ENCODE measurements around the gene ADGRD1. TPM values are rescaled to one million over a fixed set of nuclear protein-coding genes. Genes with fewer than 3 reads are reported as not detected.
"Not testable (repeated sequence)": the region's sequence is repeated elsewhere in the genome, so short reads cannot be mapped to it uniquely, and the experiment has no call there.

Gene ADGRD1
- polyA plus RNA-seq, 3 donors = 3.3 to 11.0 (median 10.3) TPM

DNA sequence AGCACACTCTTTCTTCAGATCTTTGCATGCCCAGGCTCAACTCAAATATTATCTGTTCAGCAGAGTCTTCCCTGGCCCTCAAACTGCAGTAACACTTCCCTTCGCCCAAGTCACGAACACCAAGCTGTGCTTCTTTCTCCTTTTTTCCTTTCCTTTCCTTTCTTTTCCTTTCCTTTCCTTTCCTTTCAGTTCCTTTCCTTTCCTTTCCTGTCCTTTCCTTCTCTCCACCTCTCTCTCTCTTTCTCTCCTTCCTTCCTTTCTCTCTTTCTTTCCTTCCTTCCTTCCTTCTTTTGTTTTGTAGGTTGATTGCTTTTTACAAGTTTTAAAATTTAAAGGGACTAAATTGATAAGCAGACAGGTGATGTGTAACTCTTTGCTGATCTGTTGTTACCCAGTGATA lies 19.0 kb upstream of the ADGRD1 start:
- 86 to 92% (median 91%) methylated on average over 2 of the region's 2 CpGs for WGBS, 3 donors
- no peak overlapping the region for H3K27ac ChIP-seq (ENCODE audit: low read depth, low read length)

GRCh38 chr12:130936561-130936960 lies 17.1 kb upstream of the ADGRD1 start:
- 61 to 76% (median 69%) methylated on average over 2 of the region's 2 CpGs for WGBS, 3 donors

DNA sequence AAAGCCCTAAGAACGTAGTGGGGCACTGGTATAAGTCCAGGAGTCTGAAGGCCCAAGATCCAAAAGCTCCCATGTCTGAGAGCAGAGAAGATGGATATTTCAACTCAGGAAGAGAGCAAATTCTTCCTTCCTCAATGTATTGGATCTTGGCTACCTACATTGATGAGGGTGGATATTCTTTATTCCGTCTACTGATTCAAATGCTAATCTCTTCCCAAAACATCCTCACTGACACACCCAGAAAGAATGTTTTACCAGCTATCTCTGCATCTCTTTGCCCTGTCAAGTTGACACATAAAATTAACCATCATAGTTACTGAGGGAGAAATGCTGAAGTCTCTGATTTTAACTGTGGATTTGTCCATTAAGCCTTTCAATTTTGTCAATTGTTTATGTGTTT lies 16.6 kb upstream of the ADGRD1 start:
- H3K27ac ChIP-seq (ENCODE audit: low read depth, low read length) = no peak overlapping the region
- 76 to 84% (median 80%) methylated on average over 2 of the region's 2 CpGs for WGBS, 3 donors

More at GRCh38 chr12:130936561-130936960, 17.1 kb upstream of the ADGRD1 start:
- H3K27ac ChIP-seq (ENCODE audit: low read depth, low read length) = no peak overlapping the region

- not testable (repeated sequence) for H3K27ac ChIP-seq (ENCODE audit: low read depth, low read length)
- 90 to 96% (median 95%) methylated on average over 3 of the region's 3 CpGs for WGBS, 3 donors
These were observed 16.2 kb upstream of the ADGRD1 start for GRCh38 chr12:130937546-130937945.

DNA sequence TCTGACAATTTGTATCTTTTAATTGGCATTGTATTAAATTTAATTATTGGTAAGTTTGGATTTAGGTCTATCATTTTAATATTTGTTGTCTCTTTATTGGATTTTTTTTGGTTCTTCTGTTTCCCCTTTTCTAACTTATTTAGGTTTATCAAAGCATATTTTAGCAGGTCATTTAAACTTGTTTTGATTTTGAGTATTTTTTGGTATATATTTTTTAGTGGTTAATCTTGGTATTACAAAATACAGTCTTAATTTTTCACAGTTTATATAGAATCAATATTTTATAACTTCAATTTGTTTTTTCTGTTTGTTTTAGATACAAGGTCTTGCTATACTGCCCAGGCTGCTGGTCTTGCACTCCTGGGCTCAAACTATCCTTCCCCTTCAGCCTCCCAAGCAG lies 15.5 kb upstream of the ADGRD1 start:
- no peak overlapping the region for H3K27ac ChIP-seq (ENCODE audit: low read depth, low read length)

GRCh38 chr12:130944878-130945277 lies 8.8 kb upstream of the ADGRD1 start:
- no peak overlapping the region for H3K27ac ChIP-seq (ENCODE audit: low read depth, low read length)

- H3K27ac ChIP-seq (ENCODE audit: low read depth, low read length) = no peak overlapping the region
- 58 to 85% (median 59%) methylated on average over 7 of the region's 7 CpGs for WGBS, 3 donors
These were observed 7.8 kb upstream of the ADGRD1 start for GRCh38 chr12:130945786-130946492.

DNA sequence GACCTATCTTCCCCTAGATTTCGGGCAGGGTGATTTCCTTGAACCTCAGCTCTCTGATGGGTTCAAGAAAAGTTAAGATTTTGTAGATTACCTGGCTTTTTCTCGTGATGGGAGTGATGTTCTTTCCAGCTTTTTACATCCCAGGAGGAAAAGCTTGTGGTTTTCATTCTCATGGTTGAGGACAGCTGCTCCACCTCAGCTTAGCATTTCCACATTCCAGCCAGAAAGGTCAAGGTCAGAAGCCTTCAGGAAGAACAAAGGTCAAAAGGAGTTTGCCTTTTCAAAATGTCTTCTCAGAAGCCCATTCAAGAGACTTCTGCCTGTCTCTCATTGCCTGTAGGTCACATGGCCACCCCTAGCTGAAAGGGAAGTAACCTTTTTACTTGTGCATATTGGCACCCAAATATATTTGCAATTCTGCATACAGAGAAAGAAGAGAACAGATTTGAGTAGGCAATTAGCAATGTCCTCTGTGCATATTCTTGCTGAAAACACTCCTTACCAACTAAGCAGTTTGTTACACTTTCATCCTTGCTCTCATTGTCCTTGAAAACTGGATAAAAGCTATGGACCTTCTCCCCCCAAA lies 6.6 kb upstream of the ADGRD1 start:
- H3K27ac ChIP-seq (ENCODE audit: low read depth, low read length) = no peak overlapping the region
- WGBS, 3 donors = 66 to 79% (median 70%) methylated on average over 2 of the region's 2 CpGs

DNA sequence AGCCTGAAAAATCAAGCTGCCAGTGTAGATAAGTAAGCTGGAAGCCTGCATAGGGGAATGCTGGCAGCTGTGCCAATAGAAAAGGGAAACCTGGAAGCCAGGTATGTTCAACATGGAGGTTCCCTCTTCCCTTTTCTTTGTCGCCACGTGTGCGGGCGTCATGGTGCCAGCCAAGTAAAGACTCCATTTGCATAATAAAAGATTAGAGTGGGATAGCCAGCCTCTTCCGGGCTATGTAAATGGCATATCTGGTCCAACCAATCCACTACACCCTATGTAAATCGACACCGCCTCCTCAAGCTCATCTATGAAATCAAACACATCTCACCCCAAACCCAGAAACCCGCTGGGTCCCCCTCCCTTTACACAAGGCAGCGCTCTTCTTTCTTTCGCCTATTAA lies 5.6 kb upstream of the ADGRD1 start:
- 66 to 86% (median 83%) methylated on average over 10 of the region's 10 CpGs for WGBS, 3 donors
- no peak overlapping the region for H3K27ac ChIP-seq (ENCODE audit: low read depth, low read length)

DNA sequence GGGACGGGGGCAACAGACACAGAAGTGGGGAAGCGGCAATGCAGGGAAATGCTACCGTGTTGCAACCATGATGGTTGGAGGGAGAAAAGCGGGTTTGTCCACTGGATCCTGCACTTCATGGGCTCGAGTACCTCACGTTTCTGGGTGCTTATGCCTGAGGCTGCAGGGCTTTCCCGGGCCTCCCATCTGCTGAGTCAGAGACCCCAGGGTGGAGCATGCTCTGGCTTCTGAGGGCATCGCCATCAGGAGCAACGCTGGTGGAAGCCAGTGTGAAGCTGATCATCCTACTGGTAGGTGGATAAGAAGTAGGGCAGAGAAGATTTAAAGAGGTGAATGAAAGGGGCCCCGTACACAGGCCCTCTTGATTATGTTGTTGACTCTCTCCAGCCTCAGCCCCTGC lies 5.0 kb upstream of the ADGRD1 start:
- WGBS, 3 donors = 85 to 93% (median 91%) methylated on average over 10 of the region's 10 CpGs
- no peak overlapping the region for H3K27ac ChIP-seq (ENCODE audit: low read depth, low read length)

DNA sequence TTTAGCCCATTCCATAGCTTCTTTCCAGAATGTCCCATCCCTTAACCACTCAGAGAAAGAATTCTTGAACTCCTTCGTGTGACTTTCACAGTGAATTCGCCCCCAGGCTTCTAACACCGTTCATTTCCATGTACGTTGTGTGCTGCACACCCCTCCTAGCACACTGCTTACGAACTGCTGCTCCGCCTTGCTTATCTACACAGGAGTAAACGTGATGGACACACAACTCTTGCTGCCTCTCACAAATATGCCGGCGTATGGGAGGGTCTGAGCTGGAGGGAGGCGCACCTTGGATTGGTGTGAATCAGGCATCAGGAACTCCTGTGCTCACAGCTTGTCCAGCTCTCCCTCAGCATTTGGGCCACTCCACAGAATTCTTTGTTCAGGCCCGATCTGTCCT lies 3.9 kb upstream of the ADGRD1 start:
- no peak overlapping the region for H3K27ac ChIP-seq (ENCODE audit: low read depth, low read length)
- 80 to 89% (median 88%) methylated on average over 11 of the region's 11 CpGs for WGBS, 3 donors

GRCh38 chr12:130951636-130952035 lies 2.1 kb upstream of the ADGRD1 start:
- WGBS, 3 donors = 83 to 88% (median 84%) methylated on average over 13 of the region's 13 CpGs
- no peak overlapping the region for H3K27ac ChIP-seq (ENCODE audit: low read depth, low read length)

DNA sequence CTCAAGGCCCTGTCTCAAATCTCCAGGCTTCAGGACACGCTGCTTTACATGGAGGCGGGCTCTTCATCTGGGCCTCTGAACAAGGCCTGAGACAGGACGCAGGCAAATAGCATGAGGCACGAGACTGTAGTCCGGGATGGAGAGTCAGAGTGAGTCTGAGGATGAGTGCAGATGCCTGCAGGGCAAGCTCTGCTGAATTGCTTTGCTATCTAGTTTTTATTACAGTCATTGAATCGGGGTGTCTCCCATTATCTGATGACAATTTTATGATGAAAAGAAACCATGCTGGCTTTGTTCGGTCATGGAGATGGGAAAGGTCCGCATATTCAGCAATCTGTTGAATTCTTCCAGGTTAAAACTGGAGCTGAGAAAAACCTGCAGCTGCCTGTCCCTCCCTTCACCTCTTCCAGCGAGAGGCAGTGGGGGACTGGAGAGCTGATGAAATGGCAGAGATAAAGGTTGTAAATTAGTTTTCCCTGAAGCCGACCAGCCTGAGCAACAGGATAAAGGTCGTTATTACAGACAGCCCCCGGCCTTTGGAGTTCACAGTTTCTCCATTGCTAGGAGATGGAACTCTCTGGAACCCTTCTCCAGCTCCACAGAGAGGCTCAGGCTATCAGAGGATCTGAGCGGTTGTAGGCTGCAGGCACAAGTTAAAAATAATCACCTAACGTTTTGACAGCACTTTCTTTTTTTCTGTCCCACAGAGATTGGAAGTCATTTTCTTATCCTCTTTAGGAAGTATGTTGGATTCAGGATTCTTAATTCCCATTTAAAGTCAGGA lies 1.3 kb upstream of the ADGRD1 start:
- no peak overlapping the region for H3K27ac ChIP-seq (ENCODE audit: low read depth, low read length)
- WGBS, 3 donors = 48 to 70% (median 63%) methylated on average over 14 of the region's 14 CpGs

GRCh38 chr12:130954544-130954831 lies 781 bp downstream of the ADGRD1 start:
- no peak overlapping the region for H3K27ac ChIP-seq (ENCODE audit: low read depth, low read length)
- 40 to 60% (median 47%) methylated on average over 9 of the region's 9 CpGs for WGBS, 3 donors

GRCh38 chr12:130955238-130955816 lies 1.6 kb downstream of the ADGRD1 start:
- WGBS, 3 donors = 65 to 80% (median 65%) methylated on average over 11 of the region's 11 CpGs
- H3K27ac ChIP-seq (ENCODE audit: low read depth, low read length) = no peak overlapping the region

- 79 to 85% (median 79%) methylated on average over 11 of the region's 11 CpGs for WGBS, 3 donors
- H3K27ac ChIP-seq (ENCODE audit: low read depth, low read length) = no peak overlapping the region
These were observed 2.3 kb downstream of the ADGRD1 start for GRCh38 chr12:130956009-130956408.

GRCh38 chr12:130956456-130957303 lies 3.0 kb downstream of the ADGRD1 start:
- H3K27ac ChIP-seq (ENCODE audit: low read depth, low read length) = no peak overlapping the region
- WGBS, 3 donors = 87 to 91% (median 88%) methylated on average over 14 of the region's 14 CpGs

GRCh38 chr12:130957304-130957621 lies 3.6 kb downstream of the ADGRD1 start:
- no peak overlapping the region for H3K27ac ChIP-seq (ENCODE audit: low read depth, low read length)
- WGBS, 3 donors = 80 to 89% (median 84%) methylated on average over 7 of the region's 7 CpGs

All from adipose tissue (tissue), 3 donors.